DND-41 (cell line): ENCODE data around the gene TMEM243.

Experiments
- ATAC-seq: fragments of 200-7000 bp; cut with Tn5 transposase; 3 replicates; pipeline ENCODE4 v1.9.1; 2021; ENCODE audit warnings: low read depth; ENCODE audit not compliant: insufficient read depth
- DNase-seq: peaks from one replicate; pipeline ENCODE4 v3.0.0-alpha.2; 2020
- H2AFZ ChIP-seq: 2 replicates; pipeline ENCODE4 v1.6.0; 2012; ENCODE audit warnings: low read depth, low read length
- H3K27ac ChIP-seq: 2 replicates; pipeline ENCODE4 v1.5.1; 2012; ENCODE audit warnings: low read length, inconsistent platforms
- H3K27me3 ChIP-seq: fragments of 200-600 bp; sonication (generic); 2 replicates; pipeline ENCODE4 v1.6.0; 2012; ENCODE audit warnings: low read length, mild to moderate bottlenecking, inconsistent platforms; ENCODE audit not compliant: insufficient read depth, poor library complexity
- H3K36me3 ChIP-seq: 2 replicates; pipeline ENCODE4 v1.5.1; 2012; ENCODE audit warnings: low read length, inconsistent platforms; ENCODE audit not compliant: insufficient read depth
- H3K4me1 ChIP-seq: 2 replicates; pipeline ENCODE4 v1.5.1; 2012; ENCODE audit warnings: mild to moderate bottlenecking, low read length; ENCODE audit not compliant: insufficient read depth
- H3K4me2 ChIP-seq: 2 replicates; pipeline ENCODE4 v1.6.0; 2012; ENCODE audit warnings: mild to moderate bottlenecking, moderate library complexity, low read length, inconsistent platforms; ENCODE audit not compliant: insufficient read depth
- H3K4me3 ChIP-seq, 2 experiments: fragments of 200-600 bp in 1 of 2; shearing (Covaris generic) in 1 of 2; 2 replicates each; pipeline ENCODE4 v1.5.1; 2012 to 2016; ENCODE audit warnings: inconsistent platforms in 2 of 2, low read length in 2 of 2, mild to moderate bottlenecking in 2 of 2, low read depth in 1 of 2, moderate library complexity in 1 of 2
- H3K79me2 ChIP-seq: 2 replicates; pipeline ENCODE4 v1.6.0; 2012; ENCODE audit warnings: low read length, inconsistent platforms; ENCODE audit not compliant: insufficient read depth
- H3K9ac ChIP-seq: 2 replicates; pipeline ENCODE4 v1.6.0; 2012; ENCODE audit warnings: low read depth, mild to moderate bottlenecking, inconsistent platforms, low read length, moderate library complexity
- H3K9me3 ChIP-seq: 2 replicates; pipeline ENCODE4 v1.5.1; 2012; ENCODE audit warnings: low read length, moderate library complexity, mild to moderate bottlenecking, inconsistent platforms; ENCODE audit not compliant: insufficient read depth, severe bottlenecking
- H4K20me1 ChIP-seq: 2 replicates; pipeline ENCODE4 v1.6.0; 2012; ENCODE audit warnings: low read length; ENCODE audit not compliant: insufficient read depth
- EZH2 ChIP-seq: IDR thresholded peaks from 3 replicates; pipeline ENCODE4 v1.6.1; 2012; ENCODE audit warnings: borderline replicate concordance, low read depth, mild to moderate bottlenecking, moderate library complexity, low read length, inconsistent platforms; ENCODE audit not compliant: severe bottlenecking
- TF ChIP-seq, protein P1 (sequence below): IDR thresholded peaks from 2 replicates; pipeline ENCODE4 v1.5.1; 2012; ENCODE audit warnings: borderline replicate concordance, low read length, moderate library complexity, mild to moderate bottlenecking; ENCODE audit not compliant: poor library complexity, severe bottlenecking; ENCODE audit errors: extremely low read depth

TMEM243 gene

DNA sequence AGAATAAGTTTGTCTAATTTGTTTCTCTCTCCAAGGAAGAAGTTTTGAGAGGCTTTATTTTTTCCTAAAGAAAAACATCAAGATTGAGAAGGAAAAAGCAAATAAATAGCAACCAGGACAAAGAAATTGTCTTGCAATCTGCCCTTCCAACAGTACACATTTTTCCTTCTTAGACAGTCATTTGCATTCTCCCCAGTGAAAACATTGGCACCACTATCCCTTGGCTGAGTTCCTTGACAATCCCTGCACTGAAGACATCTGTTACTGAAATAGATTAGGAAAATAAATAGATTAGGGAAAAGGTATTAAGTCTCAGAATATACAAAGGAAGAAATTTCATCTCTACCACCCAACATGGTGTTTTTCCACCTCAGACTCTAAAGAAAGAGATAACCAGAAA lies 12.2 kb upstream of the TMEM243 start:
- no peaks in the 10 kb centered on the region for H3K36me3 ChIP-seq
- H3K27me3 ChIP-seq: peaks cover 10% of the 10 kb centered on the region
- ATAC-seq (no peak), DNase-seq (no peak)
- TF ChIP-seq, protein P1, sequence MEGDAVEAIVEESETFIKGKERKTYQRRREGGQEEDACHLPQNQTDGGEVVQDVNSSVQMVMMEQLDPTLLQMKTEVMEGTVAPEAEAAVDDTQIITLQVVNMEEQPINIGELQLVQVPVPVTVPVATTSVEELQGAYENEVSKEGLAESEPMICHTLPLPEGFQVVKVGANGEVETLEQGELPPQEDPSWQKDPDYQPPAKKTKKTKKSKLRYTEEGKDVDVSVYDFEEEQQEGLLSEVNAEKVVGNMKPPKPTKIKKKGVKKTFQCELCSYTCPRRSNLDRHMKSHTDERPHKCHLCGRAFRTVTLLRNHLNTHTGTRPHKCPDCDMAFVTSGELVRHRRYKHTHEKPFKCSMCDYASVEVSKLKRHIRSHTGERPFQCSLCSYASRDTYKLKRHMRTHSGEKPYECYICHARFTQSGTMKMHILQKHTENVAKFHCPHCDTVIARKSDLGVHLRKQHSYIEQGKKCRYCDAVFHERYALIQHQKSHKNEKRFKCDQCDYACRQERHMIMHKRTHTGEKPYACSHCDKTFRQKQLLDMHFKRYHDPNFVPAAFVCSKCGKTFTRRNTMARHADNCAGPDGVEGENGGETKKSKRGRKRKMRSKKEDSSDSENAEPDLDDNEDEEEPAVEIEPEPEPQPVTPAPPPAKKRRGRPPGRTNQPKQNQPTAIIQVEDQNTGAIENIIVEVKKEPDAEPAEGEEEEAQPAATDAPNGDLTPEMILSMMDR: no peak
- no peak for TF ChIP-seq EZH2
- H3K4me1 ChIP-seq: no peaks in the 10 kb centered on the region; the same call in 1 of the 2 replicates
- H3K79me2 ChIP-seq: no peaks in the 10 kb centered on the region
- no peak overlapping the region for H3K9ac ChIP-seq
- H4K20me1 ChIP-seq: no peaks in the 10 kb centered on the region
- H3K4me2 ChIP-seq: no peak overlapping the region
- no peak overlapping the region for H2AFZ ChIP-seq
- no peak overlapping the region for H3K27ac ChIP-seq
- no peaks in the 10 kb centered on the region for H3K9me3 ChIP-seq
- no peak overlapping the region for H3K4me3 ChIP-seq

DNA sequence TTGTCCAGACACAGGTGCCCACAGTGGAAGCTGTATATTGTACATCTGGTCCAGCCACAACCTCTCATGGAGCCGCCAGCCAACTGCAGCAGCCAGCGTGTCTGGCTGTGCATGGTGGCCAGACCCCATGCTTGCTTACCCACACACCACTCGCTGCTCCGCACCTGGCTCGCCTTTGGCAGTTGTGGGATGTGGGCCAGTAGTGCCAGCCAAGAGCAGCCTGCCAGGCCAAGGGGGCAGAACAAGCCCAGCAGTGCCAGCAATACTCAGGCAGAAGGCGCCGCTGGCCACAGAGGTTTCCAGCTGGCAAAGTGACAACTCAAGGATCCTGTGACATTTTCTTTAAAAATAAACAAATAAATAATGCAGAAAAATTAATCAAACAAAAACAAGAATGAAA lies 11.7 kb upstream of the TMEM243 start:
- Histone ChIP-seq H3K9me3 (no peaks in the 10 kb centered on the region), H3K9ac (no peak overlapping the region), H3K36me3 (no peaks in the 10 kb centered on the region), H3K4me2 (no peak overlapping the region), H3K4me3 (no peak overlapping the region), H3K4me1 (no peaks in the 10 kb centered on the region), H4K20me1 (no peaks in the 10 kb centered on the region), H2AFZ (no peak overlapping the region), H3K27me3 (peaks cover 14% of the 10 kb centered on the region), H3K79me2 (no peaks in the 10 kb centered on the region), H3K27ac (no peak overlapping the region)
- no peak for DNase-seq
- TF ChIP-seq EZH2: no peak
- TF ChIP-seq, protein P1: no peak
- ATAC-seq: no peak

DNA sequence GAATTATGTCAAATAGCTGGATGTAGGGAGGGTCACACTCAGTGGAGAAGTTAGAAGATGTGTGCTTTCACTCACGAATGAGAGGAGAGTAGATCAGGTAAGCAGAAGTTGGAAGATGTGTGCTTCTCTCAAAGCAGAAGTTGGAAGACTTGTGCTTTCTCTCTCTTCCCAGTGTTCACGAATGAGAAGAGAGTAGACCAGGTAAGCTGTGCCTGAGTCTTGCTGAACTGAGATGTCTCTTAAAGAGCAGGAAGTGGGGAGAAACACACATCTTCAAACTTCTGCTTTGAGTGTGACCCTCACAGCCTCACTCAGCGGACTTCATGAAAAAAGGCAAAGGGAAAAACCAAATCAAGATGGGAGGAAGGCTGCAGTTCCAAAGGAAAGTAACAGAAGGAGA lies 7.0 kb upstream of the TMEM243 start:
- H3K4me1 ChIP-seq: no peaks in the 10 kb centered on the region
- H3K36me3 ChIP-seq: no peaks in the 10 kb centered on the region
- ATAC-seq (no peak), DNase-seq (no peak)
- TF ChIP-seq EZH2: no peak
- TF ChIP-seq, protein P1: no peak
- no peak overlapping the region for H2AFZ ChIP-seq
- H3K9ac ChIP-seq: no peak overlapping the region
- H3K27me3 ChIP-seq: peaks cover 37% of the 10 kb centered on the region
- H3K79me2 ChIP-seq: no peaks in the 10 kb centered on the region
- no peak overlapping the region for H3K4me2 ChIP-seq
- no peak overlapping the region for H3K27ac ChIP-seq
- no peaks in the 10 kb centered on the region for H4K20me1 ChIP-seq
- no peaks in the 10 kb centered on the region for H3K9me3 ChIP-seq
- H3K4me3 ChIP-seq: no peak overlapping the region

DNA sequence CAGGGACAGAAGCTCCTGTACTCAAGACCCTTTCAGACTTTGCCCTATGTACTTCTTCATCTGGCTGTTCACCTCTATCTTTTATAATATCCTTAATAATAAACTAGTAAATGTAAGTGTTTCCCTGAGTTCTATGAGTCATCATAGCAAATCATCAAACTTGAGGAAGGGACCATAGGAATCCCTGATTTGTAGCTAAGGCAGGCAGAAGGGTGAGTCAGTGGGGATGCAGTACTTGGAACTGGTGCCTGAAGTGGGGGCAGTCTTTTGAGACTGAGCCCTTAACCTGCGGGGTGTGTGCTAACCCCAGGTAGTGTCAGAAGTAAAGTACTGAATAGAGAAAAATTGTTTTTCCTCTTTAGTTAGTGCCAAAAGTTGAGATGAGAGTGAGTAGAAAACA lies 6.2 kb upstream of the TMEM243 start:
- H3K4me3 ChIP-seq: no peak overlapping the region
- no peak for DNase-seq
- no peak overlapping the region for H3K9ac ChIP-seq
- no peaks in the 10 kb centered on the region for H3K79me2 ChIP-seq
- no peak overlapping the region for H3K4me2 ChIP-seq
- H3K9me3 ChIP-seq: no peaks in the 10 kb centered on the region
- H3K4me1 ChIP-seq: peaks cover 6% of the 10 kb centered on the region
- TF ChIP-seq, protein P1: no peak
- no peak for TF ChIP-seq EZH2
- H2AFZ ChIP-seq: no peak overlapping the region
- no peak for ATAC-seq
- peaks cover 38% of the 10 kb centered on the region for H3K27me3 ChIP-seq
- H3K27ac ChIP-seq: no peak overlapping the region
- H3K36me3 ChIP-seq: no peaks in the 10 kb centered on the region
- H4K20me1 ChIP-seq: no peaks in the 10 kb centered on the region
